Posterior vena cava (tissue), 2 donors: ENCODE data around the gene CFTR. TPM values are rescaled to one million over a fixed set of nuclear protein-coding genes. Genes with fewer than 3 reads are reported as not detected.
"Not testable (repeated sequence)": the region's sequence is repeated elsewhere in the genome, so short reads cannot be mapped to it uniquely, and the experiment has no call there.

Experiments
- DNase-seq: peaks from one replicate; pipeline ENCODE4 v3.0.0-alpha.2; 2020; ENCODE audit warnings: low spot score
- intact Hi-C, 2 donors: fragments of 100-400 bp; cut with DNase I; formaldehyde crosslinking; loops; one replicate each; pipeline versions ENCODE4 v1.14.1 to v1.14.2; 2022 to 2023
- long read RNA-seq, 2 donors: library from polyadenylated mRNA; unstranded; transcript quantifications; one replicate each; pipeline ENCODE4 v2.0.0, GENCODE V29; 2020 to 2021
- total RNA-seq, 2 donors: library from RNA; stranded (reverse); fragmentation: NEBNext Ultra II Directional; extraction: Animal tissue kit (Norgen Biotek cat#: 25700); gene quantifications; one replicate each; pipeline ENCODE4 v1.2.1, GENCODE V29; 2021
- donor health status: DM: yes; HTN: yes; CAD: no.
- donor health status: DM: yes; HTN: yes; CAD: no.

The CFTR gene
- total RNA-seq: under 1 TPM in 1 of 2 donors, not detected in 1; 0.10 TPM
- long read RNA-seq, donor 1, partial matches to known transcripts: 0 of 1 reads
- long read RNA-seq, donor 1, other reads (novel, unspliced or antisense): 1 of 1 reads
- long read RNA-seq, donor 2: 0 reads

GRCh38 chr7:117479225-117480054 lies at the start of gene CFTR:
Gene CFTR (plus strand): TSS chr7:117480025. CDS start chr7:117480095, 70 bp downstream.
- DNase-seq: peak; percentile 74
- intact Hi-C loops: no loop called here

DNA sequence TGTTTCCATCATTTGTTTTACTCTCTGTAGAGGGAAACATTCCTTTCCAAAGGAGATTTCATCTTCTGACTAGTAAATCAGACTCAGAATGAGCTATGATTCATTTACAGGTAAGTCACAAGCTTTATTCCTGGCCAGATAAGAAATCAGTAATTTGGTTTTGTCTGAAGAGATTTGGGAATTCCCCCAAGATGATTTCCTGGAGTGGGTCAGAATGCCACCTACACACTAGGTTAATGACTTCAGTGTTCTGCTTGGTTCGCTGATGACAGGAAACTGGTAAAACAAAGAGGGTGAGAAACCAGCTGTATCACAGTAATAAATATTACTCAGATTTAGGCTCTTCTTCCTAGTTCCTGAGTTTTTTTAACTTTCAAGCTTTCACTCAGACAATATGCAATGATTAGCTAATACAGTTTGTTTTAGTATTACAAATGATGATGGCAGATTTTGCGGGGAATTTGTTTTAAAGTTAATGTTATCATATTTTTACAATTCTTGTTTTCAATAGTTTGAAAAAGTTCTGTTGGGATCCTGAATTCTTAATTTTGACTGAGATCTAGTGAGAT lies 44.3 kb upstream of the CFTR start:
- DNase-seq: no peak
- intact Hi-C loops: no loop called here

GRCh38 chr7:117444646-117445045 lies 35.2 kb upstream of the CFTR start:
- intact Hi-C loops: no loop called here
- DNase-seq: no peak

DNA sequence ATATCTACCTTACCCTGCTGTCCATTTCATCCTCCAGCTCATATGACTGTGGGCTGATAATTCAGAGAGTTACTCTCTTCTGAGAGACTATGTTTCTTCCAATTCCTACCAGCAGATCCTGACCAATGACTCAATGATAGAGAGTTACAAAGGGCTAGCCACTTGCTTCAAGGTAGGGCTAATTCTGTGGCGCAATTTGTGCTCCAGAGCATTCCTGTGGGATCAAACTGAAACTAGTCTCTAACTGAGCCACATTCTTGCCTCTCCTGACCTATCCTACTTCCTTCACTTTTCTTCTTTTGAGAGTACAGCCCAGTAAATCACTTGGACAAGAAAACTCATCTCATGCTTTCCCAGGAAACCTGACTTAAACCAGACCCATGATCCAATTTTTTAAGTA lies 34.6 kb upstream of the CFTR start:
- no peak for DNase-seq
- intact Hi-C loops: no loop called here

DNA sequence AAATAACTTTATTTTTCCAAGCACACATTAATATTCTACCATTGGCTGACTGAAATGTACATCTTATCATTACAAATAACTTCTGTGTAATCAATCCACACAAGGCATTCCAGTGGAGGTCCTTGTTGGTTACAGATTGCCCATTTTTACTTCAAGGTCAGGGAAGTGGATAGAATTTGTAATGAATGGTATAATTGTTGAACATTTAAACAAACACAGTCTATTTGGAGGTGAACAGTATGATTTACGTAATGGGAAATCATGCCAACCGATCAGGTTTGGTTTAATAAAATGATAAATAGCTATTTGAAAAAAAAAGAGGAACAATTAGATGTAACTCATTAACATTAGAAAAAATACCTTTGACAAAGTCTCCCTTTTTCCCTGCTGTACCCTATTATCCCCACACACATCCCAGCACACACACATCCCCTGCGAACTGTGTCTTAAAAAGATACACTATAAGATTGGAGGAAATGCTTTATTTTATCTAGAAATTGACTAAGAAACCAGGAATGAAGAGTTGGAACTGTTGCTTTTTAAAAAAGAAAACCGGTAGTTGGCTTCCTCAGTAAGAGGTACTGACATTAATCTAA lies 33.5 kb upstream of the CFTR start:
- intact Hi-C loops: no loop called here
- DNase-seq: no peak

- DNase-seq: no peak
- intact Hi-C loops: no loop called here
These were observed 31.2 kb upstream of the CFTR start for GRCh38 chr7:117448655-117449054.

- intact Hi-C loops: no loop called here
- no peak for DNase-seq
These were observed 20.7 kb upstream of the CFTR start for GRCh38 chr7:117458977-117459583.

- DNase-seq: no peak
- intact Hi-C loops: no loop called here
These were observed 20.1 kb upstream of the CFTR start for GRCh38 chr7:117459735-117460134.

DNA sequence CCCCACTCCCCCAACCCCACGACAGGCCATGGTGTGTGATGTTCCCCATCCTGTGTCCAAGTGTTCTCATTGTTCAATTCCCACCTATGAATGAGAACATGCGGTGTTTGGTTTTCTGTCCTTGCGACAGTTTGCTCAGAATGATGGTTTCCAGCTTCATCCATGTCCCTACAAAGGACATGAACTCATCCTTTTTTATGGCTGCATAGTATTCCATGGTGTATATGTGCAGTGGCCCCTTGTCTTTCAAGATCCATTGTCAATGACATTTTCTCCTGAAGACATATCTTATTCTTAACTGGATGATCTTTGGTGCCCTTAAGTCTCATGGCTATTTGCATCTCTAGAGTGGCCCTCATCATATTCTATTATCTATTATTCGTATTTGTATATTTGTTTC lies 19.0 kb upstream of the CFTR start:
- intact Hi-C loops, DNase-seq: not testable (repeated sequence)

DNA sequence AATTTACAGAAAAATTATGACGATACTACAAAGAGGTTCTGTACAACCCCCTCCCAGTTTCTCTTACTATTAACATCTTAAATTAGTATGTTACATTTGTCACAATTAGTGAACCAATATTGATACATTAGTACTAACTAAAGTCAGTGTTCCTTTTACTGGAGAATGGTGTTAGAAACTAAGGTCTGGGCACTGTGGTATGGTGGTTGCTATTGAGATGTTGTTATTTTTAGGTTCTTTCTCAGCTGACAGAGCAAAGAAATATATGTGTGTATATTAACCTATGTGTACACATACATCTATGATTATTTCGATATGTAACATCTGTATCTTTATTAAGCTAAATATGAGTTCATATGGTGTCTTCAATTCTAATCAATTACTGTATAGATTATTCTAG lies 11.7 kb upstream of the CFTR start:
- DNase-seq: no peak
- intact Hi-C loops: no loop called here

DNA sequence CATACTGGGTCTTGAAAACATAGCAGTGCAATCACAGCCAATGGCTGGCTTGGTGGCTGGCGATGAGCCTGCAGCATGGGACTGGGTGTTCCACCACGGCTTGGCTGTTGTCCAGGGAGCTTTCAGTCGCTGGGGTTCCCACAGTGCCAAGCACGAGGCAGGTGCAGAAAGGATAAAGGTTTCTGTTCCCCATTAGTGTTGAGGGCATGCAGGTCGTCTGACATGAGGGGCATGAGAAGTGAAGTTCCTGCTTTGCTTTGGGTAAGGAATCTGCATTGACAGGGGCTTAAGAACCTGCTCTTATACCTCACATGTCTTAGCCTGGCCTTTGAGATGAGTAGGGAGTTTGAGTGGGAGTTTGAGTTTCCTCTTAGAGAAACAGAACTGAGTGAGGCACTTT lies 9.0 kb upstream of the CFTR start:
- intact Hi-C loops: no loop called here
- no peak for DNase-seq

DNA sequence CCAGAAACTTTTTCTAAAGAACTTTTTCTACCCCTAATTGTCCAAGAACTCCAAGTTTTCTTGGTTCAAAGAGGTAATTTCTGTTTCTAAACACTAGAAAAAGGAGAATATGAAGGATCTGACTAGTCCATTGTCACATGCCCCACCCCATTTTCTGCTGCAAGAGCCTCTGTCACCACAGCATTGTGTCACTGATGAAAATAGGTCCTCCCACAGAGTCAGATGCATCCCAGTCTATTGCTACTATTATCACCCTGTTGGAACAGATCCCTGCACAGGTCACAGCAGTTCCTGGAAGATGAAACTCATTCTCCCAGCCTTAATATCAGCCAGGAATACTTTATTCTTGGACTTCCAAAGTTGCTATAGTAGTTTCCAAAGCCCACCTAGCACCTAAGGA lies 7.5 kb upstream of the CFTR start:
- DNase-seq: no peak
- intact Hi-C loops: no loop called here

GRCh38 chr7:117476557-117477215 lies 3.1 kb upstream of the CFTR start:
- intact Hi-C loops: no loop called here

DNA sequence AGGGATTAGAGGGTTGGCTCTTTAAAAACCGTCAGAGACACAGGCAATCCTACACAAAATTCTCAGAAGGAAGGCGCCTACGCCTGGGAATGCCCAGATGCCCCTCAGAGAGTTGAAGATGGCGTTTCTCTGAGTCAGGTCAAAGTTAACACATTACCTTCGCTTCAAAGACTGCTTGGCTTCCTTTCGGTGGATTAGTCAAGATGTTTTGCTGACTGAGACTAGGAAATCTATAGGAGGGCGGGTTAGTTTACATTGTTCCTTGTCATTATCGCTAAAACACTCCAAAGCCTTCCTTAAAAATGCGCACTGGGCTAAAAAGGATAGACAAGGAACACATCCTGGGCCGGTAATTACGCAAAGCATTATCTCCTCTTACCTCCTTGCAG lies 995 bp upstream of the CFTR start:
- DNase-seq: no peak
- intact Hi-C loops: no loop called here

More at GRCh38 chr7:117476557-117477215, 3.1 kb upstream of the CFTR start:
- DNase-seq: no peak

- DNase-seq: no peak
- intact Hi-C loops: no loop called here
These were observed 184 bp downstream of the CFTR start for GRCh38 chr7:117480055-117480362.

GRCh38 chr7:117480978-117481377 lies 1.2 kb downstream of the CFTR start:
- intact Hi-C loops: no loop called here
- DNase-seq: no peak

DNA sequence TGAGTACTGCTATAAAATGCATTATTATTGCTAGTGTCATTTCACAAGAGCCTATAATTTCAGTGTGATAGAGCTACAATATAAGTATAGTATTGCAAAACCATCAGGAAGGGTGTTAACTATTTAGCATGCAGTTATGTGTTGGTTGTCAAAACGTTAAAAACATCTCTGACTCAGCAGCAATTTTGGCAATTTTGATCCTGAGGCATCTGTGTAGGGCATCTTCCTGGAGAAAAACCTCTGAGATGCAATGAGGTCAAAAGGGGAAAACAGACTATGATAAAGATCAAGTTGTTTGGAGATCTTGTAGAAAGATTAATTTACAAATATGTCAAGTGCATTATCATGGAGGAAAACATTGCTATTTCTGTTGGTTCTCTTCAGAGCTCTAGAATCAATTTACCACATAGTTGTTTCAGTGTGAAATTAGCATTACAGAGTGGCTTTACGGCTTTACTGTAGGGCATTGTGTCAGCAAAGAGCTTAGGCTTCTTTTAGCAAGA lies 5.3 kb downstream of the CFTR start:
- intact Hi-C loops: no loop called here
- no peak for DNase-seq

- intact Hi-C loops: no loop called here
- no peak for DNase-seq
These were observed 9.2 kb downstream of the CFTR start for GRCh38 chr7:117489016-117489415.

DNA sequence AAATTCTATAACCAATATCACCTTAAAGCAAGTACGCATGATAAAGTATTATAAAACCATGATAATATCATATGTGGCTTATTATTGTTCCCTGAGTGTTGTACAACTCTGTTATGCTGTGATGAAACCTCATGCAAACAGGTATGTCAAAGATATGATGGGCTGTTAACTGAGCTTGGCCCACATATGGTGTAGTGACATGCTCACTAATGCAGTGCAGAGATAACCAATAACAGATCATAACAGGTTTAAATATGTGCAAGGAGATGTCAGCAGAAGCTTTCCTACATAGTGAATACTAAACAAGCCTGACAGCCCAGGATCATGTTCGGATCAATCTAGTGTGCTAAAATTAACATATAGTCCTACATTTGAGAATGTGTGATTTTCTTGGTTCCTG lies 9.6 kb downstream of the CFTR start:
- intact Hi-C loops: no loop called here

DNA sequence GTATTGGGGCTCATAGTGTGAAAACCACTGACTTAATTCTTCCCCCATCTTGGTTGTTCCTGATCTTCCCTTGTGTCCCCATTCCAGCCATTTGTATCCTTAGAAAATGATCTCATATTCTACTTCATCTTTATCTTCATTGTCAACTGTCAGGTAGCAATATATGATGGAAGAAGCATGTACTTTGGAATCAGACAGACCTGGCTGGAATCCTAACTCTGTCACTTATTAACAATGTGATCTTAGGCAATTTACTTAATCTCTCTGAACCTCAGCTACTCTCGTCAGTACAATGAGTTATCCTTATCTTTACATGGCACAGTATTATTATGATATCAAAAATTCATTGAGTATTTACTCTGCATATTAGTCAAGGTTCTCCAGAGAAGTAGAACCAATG lies 10.1 kb downstream of the CFTR start:
- DNase-seq: no peak
- intact Hi-C loops: no loop called here

More for the DNA sequence above, 9.6 kb downstream of the CFTR start:
- DNase-seq: no peak
